C4-2B (cell line): ENCODE measurements around the gene JMJD6.
A peak's percentile ranks its signal among the peaks of the same experiment; 100 is the strongest.

Source experiments
- H3K27ac ChIP-seq: fragments of 450-650 bp; 2 replicates; pipeline ENCODE4 v1.5.1; 2017
- ZFX ChIP-seq: fragments of 450-650 bp; IDR thresholded peaks from 2 replicates; pipeline ENCODE4 v1.6.1; 2017
- TF ChIP-seq, protein P1 (sequence below): fragments of 450-650 bp; conservative IDR thresholded peaks from 2 replicates; pipeline ENCODE4 v1.5.1; 2017; ENCODE audit warnings: mild to moderate bottlenecking

The JMJD6 gene

GRCh38 chr17:76670718-76671122 lies 55.7 kb downstream of the JMJD6 start:
- H3K27ac ChIP-seq, result peak overlapping the region; percentile 78
- no peak for TF ChIP-seq ZFX
- TF ChIP-seq, protein P1, sequence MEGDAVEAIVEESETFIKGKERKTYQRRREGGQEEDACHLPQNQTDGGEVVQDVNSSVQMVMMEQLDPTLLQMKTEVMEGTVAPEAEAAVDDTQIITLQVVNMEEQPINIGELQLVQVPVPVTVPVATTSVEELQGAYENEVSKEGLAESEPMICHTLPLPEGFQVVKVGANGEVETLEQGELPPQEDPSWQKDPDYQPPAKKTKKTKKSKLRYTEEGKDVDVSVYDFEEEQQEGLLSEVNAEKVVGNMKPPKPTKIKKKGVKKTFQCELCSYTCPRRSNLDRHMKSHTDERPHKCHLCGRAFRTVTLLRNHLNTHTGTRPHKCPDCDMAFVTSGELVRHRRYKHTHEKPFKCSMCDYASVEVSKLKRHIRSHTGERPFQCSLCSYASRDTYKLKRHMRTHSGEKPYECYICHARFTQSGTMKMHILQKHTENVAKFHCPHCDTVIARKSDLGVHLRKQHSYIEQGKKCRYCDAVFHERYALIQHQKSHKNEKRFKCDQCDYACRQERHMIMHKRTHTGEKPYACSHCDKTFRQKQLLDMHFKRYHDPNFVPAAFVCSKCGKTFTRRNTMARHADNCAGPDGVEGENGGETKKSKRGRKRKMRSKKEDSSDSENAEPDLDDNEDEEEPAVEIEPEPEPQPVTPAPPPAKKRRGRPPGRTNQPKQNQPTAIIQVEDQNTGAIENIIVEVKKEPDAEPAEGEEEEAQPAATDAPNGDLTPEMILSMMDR, result no peak

DNA sequence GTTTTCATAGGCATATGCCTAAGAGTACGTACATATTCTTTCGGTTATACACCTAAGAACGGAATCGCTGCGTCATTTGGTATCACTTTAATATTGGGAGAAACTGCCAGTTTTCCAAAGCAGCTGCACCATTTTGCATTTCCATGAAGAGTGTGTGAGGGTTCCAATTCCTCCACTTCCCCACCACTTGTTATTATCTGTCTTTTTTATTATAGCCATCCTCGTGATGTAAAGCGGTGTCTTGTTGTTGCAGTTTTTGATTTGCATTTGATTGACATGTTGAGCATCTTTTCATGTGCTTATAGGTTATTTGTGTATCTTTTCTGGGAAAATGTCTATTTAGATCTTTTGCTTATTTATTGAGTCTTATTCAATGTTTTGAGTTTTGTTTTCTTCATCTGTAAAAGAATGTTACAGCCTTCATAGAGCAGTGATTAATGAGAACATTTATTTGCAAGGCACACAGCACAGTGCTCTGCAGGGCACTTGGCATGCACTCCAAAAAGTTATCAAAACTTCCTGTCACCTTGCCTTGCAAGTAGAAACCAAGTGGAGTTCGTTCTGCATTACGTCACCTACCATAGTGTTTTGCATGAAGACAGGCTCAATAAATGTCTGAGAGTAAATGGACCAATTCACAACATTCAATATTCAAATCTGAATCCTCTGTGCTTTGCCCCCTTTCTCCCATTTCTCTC lies 56.2 kb downstream of the JMJD6 start:
- no peak for TF ChIP-seq ZFX
- TF ChIP-seq, protein P1, result no peak
- no peak overlapping the region for H3K27ac ChIP-seq
